Sigmoid colon (tissue), 4 donors: ENCODE measurements around the gene TMEM243.

Source experiments
- EP300 ChIP-seq, 4 donors: sonication (generic); formaldehyde crosslinking; IDR thresholded peaks; one replicate each; pipeline ENCODE4 v1.6.1; 2017; ENCODE audit warnings: antibody characterized with exemption in 4 of 4
- POLR2A ChIP-seq, 2 donors: fragments of 450-650 bp; IDR thresholded peaks; one replicate each; pipeline ENCODE4 v1.6.1; 2016; ENCODE audit warnings: antibody characterized with exemption in 2 of 2, mild to moderate bottlenecking in 2 of 2, moderate library complexity in 2 of 2
- POLR2AphosphoS5 ChIP-seq, 4 donors: sonication (generic); formaldehyde crosslinking; IDR thresholded peaks; one replicate each; pipeline ENCODE4 v1.6.1; 2017; ENCODE audit warnings: antibody characterized with exemption in 4 of 4

DNA sequence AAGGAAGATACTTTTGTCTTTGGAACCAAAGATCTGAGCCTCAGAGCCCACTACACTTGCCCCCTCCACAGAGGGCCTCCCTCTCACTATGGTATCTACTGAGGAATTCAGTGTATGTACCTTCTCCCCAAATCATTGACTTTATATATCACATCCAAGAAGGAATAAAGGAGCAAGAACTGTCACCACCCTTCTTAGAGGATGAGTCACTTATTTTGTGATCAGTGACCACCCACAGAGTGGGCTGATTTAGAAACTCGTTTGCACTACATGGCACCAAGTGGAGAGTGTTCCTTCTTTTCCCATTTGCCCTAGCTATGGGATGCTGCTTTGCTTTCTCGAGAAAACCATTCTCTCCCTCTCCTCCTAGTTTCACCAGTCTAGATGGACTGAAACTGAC is 5.7 kb downstream of the TMEM243 start:
- TF ChIP-seq POLR2AphosphoS5 (IDR thresholded peaks at IDR 0.05): no peak
- TF ChIP-seq POLR2A (IDR thresholded peaks at IDR 0.05): no peak
- no peak for TF ChIP-seq EP300 (IDR thresholded peaks at IDR 0.05)
